ENCODE measurements around the gene C1QTNF2.

GRCh38 chr5:160356550-160357347 lies 13.7 kb downstream of the C1QTNF2 start:
- TF ChIP-seq CTCF (IDR thresholded peaks at IDR 0.05) (no peak), POLR2A (IDR thresholded peaks at IDR 0.05) (no peak), POLR2AphosphoS5 (IDR thresholded peaks at IDR 0.05) (no peak)
